ENCODE measurements around the gene SMOC1.

Gene SMOC1

GRCh38 chr14:69943084-69943780 lies 64.0 kb downstream of the SMOC1 start:
- DNase-seq (ENCODE audit: low read depth), result no peak

DNA sequence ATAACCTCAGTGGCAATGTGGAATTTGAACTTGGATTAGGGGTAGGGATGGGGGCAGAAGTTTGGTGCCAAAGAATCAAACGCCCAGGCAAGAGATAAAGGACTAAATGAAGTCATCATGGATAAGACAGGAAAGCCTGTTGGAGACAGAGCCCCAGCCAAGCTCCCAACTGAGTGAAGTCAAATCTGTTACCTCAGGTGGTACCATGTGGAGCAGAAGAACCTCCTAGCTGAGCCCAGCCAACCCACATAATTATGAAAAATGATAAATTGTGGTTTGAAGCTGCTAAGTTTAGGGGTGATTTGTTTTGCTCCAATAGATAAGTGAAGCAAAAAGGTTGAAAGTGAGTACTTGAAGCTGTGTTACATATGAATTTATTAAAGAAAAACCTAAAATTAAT lies 66.1 kb downstream of the SMOC1 start:
- no peak for DNase-seq (ENCODE audit: low read depth)

DNA sequence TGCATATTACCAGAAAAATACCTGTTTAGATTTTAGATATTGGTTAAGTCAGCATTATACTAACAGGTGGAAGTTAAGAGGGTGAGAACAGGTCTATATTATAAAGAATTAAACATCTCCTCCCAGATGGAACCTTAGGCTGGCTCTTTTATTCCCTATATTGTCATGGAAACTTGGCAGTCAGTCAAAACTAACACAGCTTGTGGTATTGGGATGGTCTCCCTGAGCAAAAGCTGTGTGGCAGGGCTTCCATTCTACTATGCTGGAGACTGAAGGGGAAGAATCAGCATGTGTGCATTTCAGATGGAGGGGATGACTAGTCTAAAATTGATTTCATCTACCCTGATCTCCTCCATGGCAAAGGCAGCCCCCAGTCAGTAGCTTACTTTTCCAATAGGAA lies 66.7 kb downstream of the SMOC1 start:
- DNase-seq (ENCODE audit: low read depth), result no peak

GRCh38 chr14:69948351-69948750 lies 69.1 kb downstream of the SMOC1 start:
- DNase-seq (ENCODE audit: low read depth), result no peak

- DNase-seq (ENCODE audit: low read depth), result no peak
These were observed 72.0 kb downstream of the SMOC1 start for GRCh38 chr14:69951263-69951662.

DNA sequence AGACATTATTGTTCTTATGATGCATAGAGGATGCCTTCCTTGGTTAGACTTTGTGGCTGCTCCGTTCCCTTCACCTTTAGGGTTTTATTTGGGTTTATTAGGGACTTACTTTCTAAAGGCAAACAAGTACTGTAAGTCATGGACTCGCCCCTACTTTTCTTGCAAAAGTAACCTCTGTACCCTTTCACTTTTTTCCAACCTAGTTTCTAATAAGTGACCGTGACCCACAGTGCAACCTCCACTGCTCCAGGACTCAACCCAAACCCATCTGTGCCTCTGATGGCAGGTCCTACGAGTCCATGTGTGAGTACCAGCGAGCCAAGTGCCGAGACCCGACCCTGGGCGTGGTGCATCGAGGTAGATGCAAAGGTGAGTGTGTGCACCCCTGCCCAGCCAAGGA lies 72.7 kb downstream of the SMOC1 start:
- DNase-seq (ENCODE audit: low read depth), result no peak

DNA sequence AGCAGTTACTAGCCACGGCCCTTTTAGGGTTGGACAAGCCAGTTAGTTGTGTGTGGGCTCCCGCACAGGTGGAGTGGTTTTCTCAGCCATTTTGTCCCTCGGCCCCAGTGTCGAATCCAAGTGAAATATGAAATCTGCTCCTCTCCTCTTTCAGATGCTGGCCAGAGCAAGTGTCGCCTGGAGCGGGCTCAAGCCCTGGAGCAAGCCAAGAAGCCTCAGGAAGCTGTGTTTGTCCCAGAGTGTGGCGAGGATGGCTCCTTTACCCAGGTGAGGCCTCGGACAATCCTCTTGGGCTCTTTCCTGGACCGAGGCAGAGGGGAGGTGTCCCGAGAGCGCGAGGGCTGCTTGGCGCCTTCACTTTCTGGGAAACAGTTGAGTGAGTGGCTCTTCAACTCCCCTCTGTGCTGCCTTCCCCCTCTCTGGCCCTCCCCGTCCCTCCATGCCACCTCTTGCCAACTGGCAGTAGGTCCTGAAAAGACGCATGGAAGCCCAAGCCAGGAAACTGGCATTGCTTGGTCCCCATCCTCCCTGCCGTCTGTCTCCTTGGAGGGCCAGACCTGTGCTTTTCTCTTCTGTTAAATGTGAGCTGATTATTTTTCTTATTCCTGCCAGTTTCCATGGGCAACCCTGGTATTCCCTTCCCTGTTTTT lies 74.2 kb downstream of the SMOC1 start:
- DNase-seq (ENCODE audit: low read depth), result no peak

- DNase-seq (ENCODE audit: low read depth), result no peak
These were observed 76.9 kb downstream of the SMOC1 start for GRCh38 chr14:69955855-69956845.

- no peak for DNase-seq (ENCODE audit: low read depth)
These were observed 77.8 kb downstream of the SMOC1 start for GRCh38 chr14:69956970-69957369.

DNA sequence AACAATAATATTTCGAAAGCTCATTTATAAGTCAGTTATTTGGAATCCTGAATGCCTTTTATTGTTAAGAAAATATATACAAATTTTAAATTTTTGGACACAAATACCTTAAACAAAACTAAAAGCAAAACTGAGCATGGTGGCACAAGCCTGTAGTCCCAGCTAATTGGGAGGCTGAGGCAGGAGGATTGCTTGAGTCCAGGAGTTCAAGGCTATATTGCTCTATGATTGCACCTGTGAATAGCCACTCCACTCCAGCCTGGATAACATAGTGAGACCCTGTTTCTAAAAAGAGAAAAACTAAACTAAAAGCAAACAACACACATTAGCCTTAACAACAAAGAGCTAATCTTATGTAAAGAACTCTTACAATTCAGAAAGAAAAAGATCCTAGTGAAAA lies 78.8 kb downstream of the SMOC1 start:
- DNase-seq (ENCODE audit: low read depth), result no peak

DNA sequence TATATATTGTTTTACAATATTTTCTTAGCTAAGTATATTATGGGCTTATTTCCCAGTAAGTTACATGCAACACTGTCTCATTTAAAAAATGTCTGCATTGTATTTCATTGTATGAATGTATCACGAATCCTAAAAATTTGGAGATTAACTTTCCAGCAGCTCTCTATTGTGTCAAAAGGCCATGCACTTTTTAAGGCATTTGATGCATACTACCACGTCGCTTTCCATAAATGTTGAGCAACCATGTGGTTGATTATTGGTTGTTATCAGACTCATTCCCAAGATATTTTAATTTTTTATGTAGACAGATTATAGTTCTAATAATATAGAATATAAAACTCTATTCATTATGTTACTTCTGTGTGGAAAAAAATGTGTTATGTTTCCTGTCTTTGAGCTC lies 79.9 kb downstream of the SMOC1 start:
- no peak for DNase-seq (ENCODE audit: low read depth)

DNA sequence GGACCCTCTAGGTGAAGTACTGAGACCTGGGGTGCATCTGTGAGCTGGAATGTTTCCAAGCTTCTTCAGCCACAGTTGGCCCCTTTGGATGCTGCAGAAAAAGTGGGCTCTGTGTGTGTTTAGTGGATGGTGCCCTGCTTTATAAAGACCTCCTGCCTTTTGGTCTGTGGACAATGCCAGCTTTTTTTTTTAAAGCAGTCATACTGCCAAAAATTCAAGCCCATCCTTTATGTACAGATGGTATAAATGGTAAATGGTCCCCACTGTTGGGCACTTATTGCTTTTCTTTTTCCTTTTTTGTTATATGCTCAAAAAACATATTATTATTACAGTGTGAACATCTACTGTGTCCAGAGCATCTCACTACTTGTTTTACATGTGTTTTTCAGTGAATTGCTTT lies 81.1 kb downstream of the SMOC1 start:
- DNase-seq (ENCODE audit: low read depth), result no peak

GRCh38 chr14:69963966-69964365 lies 84.8 kb downstream of the SMOC1 start:
- DNase-seq (ENCODE audit: low read depth), result no peak

DNA sequence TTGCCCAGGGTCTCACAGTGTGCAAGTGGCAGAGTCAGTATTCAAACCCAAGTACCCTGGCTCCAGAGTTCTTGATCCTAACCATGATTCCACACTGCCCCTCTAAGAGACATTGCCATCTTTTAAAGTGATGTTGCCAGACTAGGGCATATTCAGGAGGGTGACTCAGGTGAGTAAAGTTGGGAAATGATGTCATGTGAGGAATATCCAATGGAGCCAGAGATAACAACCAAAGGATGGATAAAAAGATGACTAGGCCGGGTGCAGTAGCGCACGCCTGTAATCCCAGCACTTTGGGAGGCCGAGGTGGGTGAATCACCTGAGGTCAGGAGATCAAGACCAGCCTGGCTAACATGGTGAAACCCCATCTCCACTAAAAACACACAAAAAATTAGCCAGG lies 85.6 kb downstream of the SMOC1 start:
- DNase-seq (ENCODE audit: low read depth), result no peak

DNA sequence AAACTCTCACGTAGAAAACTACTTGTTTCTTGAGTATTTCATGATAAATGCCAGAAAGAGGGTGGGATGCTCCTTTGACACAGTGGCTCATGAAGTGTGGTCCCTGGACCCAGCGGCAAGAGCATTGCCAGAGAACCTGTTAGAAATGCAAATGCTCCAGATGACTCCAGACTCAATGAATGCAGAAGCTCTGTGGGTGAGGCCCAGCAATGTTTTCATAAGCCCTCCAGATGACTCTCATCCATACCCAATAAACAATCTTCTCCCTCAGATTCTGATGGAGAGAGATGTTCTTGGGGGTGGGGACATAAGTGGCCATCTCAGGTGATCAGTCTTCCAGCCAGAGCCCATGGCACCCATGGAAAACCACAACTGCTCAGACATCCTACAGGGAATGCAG lies 88.9 kb downstream of the SMOC1 start:
- DNase-seq (ENCODE audit: low read depth), result no peak

GRCh38 chr14:69968681-69969080 lies 89.5 kb downstream of the SMOC1 start:
- DNase-seq (ENCODE audit: low read depth), result no peak

DNA sequence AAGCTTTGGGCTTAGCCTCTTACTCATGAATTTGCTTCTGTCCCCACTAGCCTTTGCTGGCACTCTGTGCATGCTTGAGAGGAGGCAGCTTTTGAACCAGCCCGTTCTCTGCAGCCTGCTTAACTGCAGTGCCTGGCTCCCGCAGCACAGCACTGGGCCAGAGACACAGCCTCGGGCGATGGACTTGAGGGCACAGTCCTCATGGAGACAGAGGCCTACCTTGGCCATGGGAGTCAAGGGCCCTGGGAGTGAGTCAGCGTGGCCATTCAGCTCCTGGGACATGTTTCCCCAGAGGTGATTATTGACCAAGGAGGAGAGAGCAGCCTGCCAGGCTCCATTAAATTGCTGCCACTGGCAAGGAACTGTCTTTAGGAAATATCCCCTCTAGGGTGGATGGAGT lies 93.5 kb downstream of the SMOC1 start:
- no peak for DNase-seq (ENCODE audit: low read depth)

GRCh38 chr14:69973846-69974245 lies 94.6 kb downstream of the SMOC1 start:
- DNase-seq (ENCODE audit: low read depth), result no peak

- no peak for DNase-seq (ENCODE audit: low read depth)
These were observed 100.7 kb downstream of the SMOC1 start for GRCh38 chr14:69979882-69980281.

DNA sequence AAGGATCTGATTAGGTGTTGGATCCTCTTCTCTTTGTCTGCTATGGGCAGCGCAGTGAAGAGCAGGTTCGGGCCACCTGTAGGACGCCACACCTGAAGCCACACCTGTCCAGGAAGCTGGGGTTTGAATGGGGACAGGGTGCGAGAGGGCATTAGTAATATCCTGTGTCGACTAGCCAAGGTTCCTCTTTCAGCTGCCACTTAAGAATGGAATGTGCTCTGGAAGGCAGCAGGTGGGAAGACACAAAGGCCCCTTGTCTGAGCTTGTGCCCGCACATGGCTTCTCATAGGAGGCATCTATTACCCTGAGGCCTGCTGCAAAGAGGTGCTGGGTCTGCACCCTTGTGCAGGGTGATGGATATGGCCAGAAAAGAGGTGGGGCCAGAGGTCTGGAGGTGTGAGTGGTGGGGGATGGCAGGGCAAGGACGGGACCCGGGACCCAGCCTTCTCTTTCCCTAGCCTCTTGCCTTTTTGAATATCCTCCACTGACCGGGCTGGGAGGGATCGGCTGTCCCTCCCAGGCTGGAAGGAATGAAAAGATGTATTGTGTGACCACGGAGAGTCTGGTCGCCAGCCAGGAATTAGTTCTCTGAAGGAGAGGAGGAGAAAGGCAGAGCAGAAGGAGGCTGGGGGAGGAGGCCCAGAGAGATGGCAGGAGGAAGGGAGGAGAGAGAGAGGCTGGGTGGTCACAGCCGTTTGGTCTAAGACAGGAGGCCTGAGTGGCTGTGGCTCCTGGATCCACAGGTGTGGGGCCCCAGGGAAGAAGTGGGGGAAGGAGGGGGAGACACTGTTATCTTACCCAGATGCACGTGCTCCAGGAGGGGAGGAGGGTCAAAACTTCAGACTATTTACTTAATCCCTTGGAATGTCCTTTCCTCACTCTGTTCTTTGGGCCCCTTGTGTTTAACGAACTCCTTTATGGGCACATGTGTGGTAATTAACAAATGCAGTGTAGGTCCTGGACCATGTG lies 101.5 kb downstream of the SMOC1 start:
- no peak for DNase-seq (ENCODE audit: low read depth)

DNA sequence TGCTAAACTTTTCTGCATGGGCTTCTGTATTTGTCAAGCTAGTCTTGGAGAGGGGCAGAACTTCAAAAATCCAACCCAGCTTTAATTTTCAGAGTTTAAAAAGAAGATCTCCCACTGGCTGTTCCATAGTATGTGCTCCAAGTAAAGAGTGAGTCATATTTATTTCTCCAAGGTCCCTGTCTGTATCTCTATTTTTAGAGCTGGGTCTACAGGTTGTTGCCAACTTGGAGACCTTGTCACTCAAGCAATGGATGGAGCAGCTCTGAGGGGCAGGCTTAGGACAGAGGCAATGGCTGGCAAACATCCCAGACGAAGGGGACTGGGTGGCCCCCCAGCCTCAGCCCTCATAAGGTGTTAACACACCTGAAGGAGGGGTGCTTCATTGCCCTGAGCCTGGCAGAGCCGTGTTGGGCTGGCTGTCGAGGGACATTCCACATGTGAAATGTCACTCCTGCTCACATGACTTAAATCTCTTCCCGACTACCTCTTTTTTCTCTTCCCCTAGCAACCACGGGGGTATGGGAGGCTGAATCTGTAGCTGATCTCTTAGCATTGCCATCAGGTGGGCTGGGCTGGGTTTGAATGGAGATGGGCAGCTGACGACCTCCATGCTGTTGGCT lies 103.1 kb downstream of the SMOC1 start:
- no peak for DNase-seq (ENCODE audit: low read depth)

Measured in activated T-cell treated with anti-CD3 and anti-CD28 coated beads for 1 hour (primary cell).